Measurements from ENCODE around the gene RYK. TPM values are rescaled to one million over a fixed set of nuclear protein-coding genes. Genes with fewer than 3 reads are reported as not detected.

The RYK gene
- total RNA-seq, 4 donors from 2014 or later = 20.2 to 91.1 (median 61.6) TPM

DNA sequence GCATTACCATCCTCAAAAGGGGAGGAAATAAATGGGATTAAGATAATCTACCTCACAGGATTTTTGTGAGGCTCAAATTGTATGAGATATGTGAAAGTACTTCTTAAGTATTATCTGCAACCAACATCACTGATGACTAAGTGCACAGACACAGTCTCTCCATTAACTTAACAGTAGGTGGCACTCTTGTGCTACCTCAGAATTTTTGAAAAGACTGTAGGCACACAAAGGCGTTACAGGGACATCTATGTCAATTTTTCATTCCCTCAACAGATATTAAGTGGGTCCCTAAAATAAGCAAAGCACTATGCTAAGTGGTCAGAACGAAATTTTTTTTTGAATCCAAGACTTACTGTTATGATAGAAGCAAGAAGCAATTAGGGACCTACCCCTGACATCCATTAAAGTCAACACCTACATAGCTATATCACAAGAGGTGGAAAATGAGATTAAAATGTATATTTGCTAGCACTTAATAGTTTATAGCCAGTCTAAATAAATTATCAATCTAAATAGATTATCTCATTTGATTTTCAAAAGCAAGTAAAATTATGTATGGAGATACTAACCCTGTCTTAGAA is 52.9 kb downstream of the RYK start:
- intact Hi-C loops (cut with DNase I; ENCODE audit: low total_unique reads) = no loop called here
- no peaks in the 10 kb centered on the region for H3K9me3 ChIP-seq
- DNase-seq = no peak
- peaks cover 0 to 18% (median under 1%) of the 10 kb centered on the region in 4 donors for H3K36me3 ChIP-seq
- no peak overlapping the region for H3K27ac ChIP-seq
- in situ Hi-C loops (cut with MboI; ENCODE audit: low pct_ligation_motif_present in 1 of 4, low pct_unique_long_range_greater_than_20kb in 1 of 4, low sequenced_read_pairs in 3 of 4) = no loop called here
- no peaks in the 10 kb centered on the region for H3K4me1 ChIP-seq
- TF ChIP-seq, protein P1, sequence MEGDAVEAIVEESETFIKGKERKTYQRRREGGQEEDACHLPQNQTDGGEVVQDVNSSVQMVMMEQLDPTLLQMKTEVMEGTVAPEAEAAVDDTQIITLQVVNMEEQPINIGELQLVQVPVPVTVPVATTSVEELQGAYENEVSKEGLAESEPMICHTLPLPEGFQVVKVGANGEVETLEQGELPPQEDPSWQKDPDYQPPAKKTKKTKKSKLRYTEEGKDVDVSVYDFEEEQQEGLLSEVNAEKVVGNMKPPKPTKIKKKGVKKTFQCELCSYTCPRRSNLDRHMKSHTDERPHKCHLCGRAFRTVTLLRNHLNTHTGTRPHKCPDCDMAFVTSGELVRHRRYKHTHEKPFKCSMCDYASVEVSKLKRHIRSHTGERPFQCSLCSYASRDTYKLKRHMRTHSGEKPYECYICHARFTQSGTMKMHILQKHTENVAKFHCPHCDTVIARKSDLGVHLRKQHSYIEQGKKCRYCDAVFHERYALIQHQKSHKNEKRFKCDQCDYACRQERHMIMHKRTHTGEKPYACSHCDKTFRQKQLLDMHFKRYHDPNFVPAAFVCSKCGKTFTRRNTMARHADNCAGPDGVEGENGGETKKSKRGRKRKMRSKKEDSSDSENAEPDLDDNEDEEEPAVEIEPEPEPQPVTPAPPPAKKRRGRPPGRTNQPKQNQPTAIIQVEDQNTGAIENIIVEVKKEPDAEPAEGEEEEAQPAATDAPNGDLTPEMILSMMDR (IDR thresholded peaks at IDR 0.05) = peak; percentile 60 to 69 (median 62)
- TF ChIP-seq EP300 (IDR thresholded peaks at IDR 0.05; ENCODE audit: low read depth) (no peak), POLR2A (IDR thresholded peaks at IDR 0.05) (no peak), POLR2AphosphoS5 (IDR thresholded peaks at IDR 0.05) (no peak)
- H3K4me3 ChIP-seq = no peak overlapping the region
- 8 to 15% methylated on average over 2 of the region's 2 CpGs for WGBS, 2 donors (ENCODE audit: low coverage in 1 of 2)
- H3K27me3 ChIP-seq = no peaks in the 10 kb centered on the region

- in situ Hi-C loops (cut with MboI; ENCODE audit: low pct_ligation_motif_present in 1 of 4, low pct_unique_long_range_greater_than_20kb in 1 of 4, low sequenced_read_pairs in 3 of 4) = no loop called here
- intact Hi-C loops (cut with DNase I; ENCODE audit: low total_unique reads) = no loop called here
Measured at GRCh38 chr3:134194247-134194646, 56.4 kb downstream of the RYK start.

GRCh38 chr3:134190250-134190649 is 60.4 kb downstream of the RYK start:
- Histone ChIP-seq H3K36me3 (peaks cover 0 to 15% (median 3%) of the 10 kb centered on the region in 4 donors), H3K4me3 (no peak overlapping the region), H3K27ac (no peak overlapping the region), H3K9me3 (no peaks in the 10 kb centered on the region), H3K4me1 (no peaks in the 10 kb centered on the region), H3K27me3 (no peaks in the 10 kb centered on the region)
- in situ Hi-C loops (cut with MboI; ENCODE audit: low pct_ligation_motif_present in 1 of 4, low pct_unique_long_range_greater_than_20kb in 1 of 4, low sequenced_read_pairs in 3 of 4) (no loop called here), intact Hi-C loops (cut with DNase I; ENCODE audit: low total_unique reads) (no loop called here)
- TF ChIP-seq EP300 (IDR thresholded peaks at IDR 0.05; ENCODE audit: low read depth) (no peak), POLR2AphosphoS5 (IDR thresholded peaks at IDR 0.05) (no peak), POLR2A (IDR thresholded peaks at IDR 0.05) (no peak)
- TF ChIP-seq, protein P1 (IDR thresholded peaks at IDR 0.05) = no peak
- 91 to 98% methylated on average over 3 of the region's 3 CpGs for WGBS, 2 donors (ENCODE audit: low coverage in 1 of 2)
- DNase-seq = no peak

More at GRCh38 chr3:134194247-134194646, 56.4 kb downstream of the RYK start:
- Histone ChIP-seq H3K36me3 (peaks cover 0 to 10% (median 0%) of the 10 kb centered on the region in 4 donors), H3K27me3 (no peaks in the 10 kb centered on the region), H3K4me1 (no peaks in the 10 kb centered on the region), H3K4me3 (no peak overlapping the region), H3K9me3 (no peaks in the 10 kb centered on the region), H3K27ac (no peak overlapping the region)
- TF ChIP-seq POLR2AphosphoS5 (IDR thresholded peaks at IDR 0.05) = no peak
- TF ChIP-seq POLR2A (IDR thresholded peaks at IDR 0.05) = no peak
- no peak for TF ChIP-seq EP300 (IDR thresholded peaks at IDR 0.05; ENCODE audit: low read depth)
- TF ChIP-seq, protein P1 (IDR thresholded peaks at IDR 0.05) = no peak
- WGBS, 2 donors (ENCODE audit: low coverage in 1 of 2) = 92 to 100% methylated on average over 2 of the region's 2 CpGs
- no peak for DNase-seq

GRCh38 chr3:134189849-134190248 is 60.8 kb downstream of the RYK start:
- in situ Hi-C loops (cut with MboI; ENCODE audit: low pct_ligation_motif_present in 1 of 4, low pct_unique_long_range_greater_than_20kb in 1 of 4, low sequenced_read_pairs in 3 of 4) (no loop called here), intact Hi-C loops (cut with DNase I; ENCODE audit: low total_unique reads) (no loop called here)
- no peaks in the 10 kb centered on the region for H3K27me3 ChIP-seq
- no peaks in the 10 kb centered on the region for H3K4me1 ChIP-seq
- TF ChIP-seq EP300 (IDR thresholded peaks at IDR 0.05; ENCODE audit: low read depth) = no peak
- TF ChIP-seq, protein P1 (IDR thresholded peaks at IDR 0.05) = no peak
- TF ChIP-seq POLR2A (IDR thresholded peaks at IDR 0.05) = no peak
- no peak for TF ChIP-seq POLR2AphosphoS5 (IDR thresholded peaks at IDR 0.05)
- no peaks in the 10 kb centered on the region for H3K9me3 ChIP-seq
- DNase-seq = no peak
- peaks cover 0 to 15% (median 3%) of the 10 kb centered on the region in 4 donors for H3K36me3 ChIP-seq
- H3K4me3 ChIP-seq = no peak overlapping the region
- H3K27ac ChIP-seq = no peak overlapping the region
